Glutamatergic neuron (in vitro differentiated cells): Measurements from ENCODE around the gene OTOS. TPM values are rescaled to one million over a fixed set of nuclear protein-coding genes. Genes with fewer than 3 reads are reported as not detected.

Experiments
- DNase-seq: peaks from one replicate; pipeline ENCODE4 v3.0.0; 2022
- H3K27ac Mint-ChIP-seq: one replicate; pipeline ENCODE4 v1.8.0; 2020; ENCODE audit warnings: mild to moderate bottlenecking, mixed read lengths, inconsistent platforms; ENCODE audit not compliant: unreplicated experiment
- H3K27me3 Mint-ChIP-seq: one replicate; pipeline ENCODE4 v1.8.0; 2020; ENCODE audit warnings: mild to moderate bottlenecking, moderate library complexity, mixed read lengths, inconsistent platforms; ENCODE audit not compliant: unreplicated experiment
- H3K36me3 Mint-ChIP-seq: one replicate; pipeline ENCODE4 v1.8.0; 2020; ENCODE audit warnings: mild to moderate bottlenecking, mixed read lengths, inconsistent platforms; ENCODE audit not compliant: unreplicated experiment
- H3K4me1 Mint-ChIP-seq: one replicate; pipeline ENCODE4 v1.8.0; 2020; ENCODE audit warnings: mild to moderate bottlenecking, low read depth, mixed read lengths, inconsistent platforms; ENCODE audit not compliant: unreplicated experiment
- H3K4me3 Mint-ChIP-seq: one replicate; pipeline ENCODE4 v1.8.0; 2020; ENCODE audit warnings: mild to moderate bottlenecking, mixed read lengths, inconsistent platforms; ENCODE audit not compliant: unreplicated experiment
- H3K9me3 Mint-ChIP-seq: one replicate; pipeline ENCODE4 v1.8.0; 2020; ENCODE audit warnings: mild to moderate bottlenecking, moderate library complexity, mixed read lengths, inconsistent platforms; ENCODE audit not compliant: unreplicated experiment
- total RNA-seq: library from RNA; stranded (reverse); fragmentation: NEBNext Ultra II Directional; extraction: Animal tissue kit (Norgen Biotek cat#: 25700); gene quantifications from one replicate; pipeline ENCODE4 v1.2.1, GENCODE V29; 2021; ENCODE audit not compliant: unreplicated experiment
- TF ChIP-seq, protein P1 (sequence below): fragments of 200-600 bp; sonication (generic); IDR thresholded peaks from one replicate; pipeline ENCODE4 v1.5.0; 2021; ENCODE audit not compliant: partially characterized antibody, unreplicated experiment

Gene OTOS
- total RNA-seq, 1 donor from 2014 or later, result not detected

DNA sequence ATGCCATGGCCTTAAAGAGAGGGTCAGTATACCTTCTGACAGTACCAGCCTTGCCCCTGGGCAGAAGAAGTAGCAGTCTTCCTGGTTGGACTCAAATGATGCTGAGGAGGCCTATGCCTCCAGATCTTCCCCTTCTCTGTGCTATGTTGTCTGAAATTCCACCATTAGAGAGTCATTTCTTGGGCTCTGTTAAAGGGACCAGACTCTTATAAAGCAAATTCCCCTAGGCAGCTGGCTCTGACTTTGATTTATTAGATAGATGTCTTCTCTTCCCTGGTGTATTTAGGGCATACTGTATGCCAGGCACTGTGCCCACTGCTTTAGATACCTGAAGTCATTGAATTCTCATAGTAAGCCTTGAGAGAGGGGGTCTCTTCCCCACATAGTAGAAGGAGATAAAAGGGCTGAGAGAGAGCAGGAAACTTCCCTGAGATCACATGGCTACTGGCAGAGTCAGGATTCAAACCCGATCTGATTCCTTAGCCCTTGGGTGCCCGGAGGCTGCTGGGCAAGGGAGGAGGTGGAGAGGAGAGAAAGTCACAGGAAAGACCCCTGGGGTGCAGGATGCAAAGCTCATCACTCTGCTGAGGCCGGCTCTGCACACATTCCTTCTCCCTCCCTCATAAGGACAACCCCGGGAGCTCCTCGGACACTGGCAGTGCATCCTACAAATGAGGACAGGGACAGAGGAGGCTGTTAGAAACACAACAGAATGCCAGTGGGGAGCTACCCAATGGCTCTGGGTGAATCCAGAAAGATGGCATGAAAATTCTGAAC, 27.4 kb downstream of the OTOS start:
- H3K27me3 Mint-ChIP-seq, result peaks cover 8% of the 10 kb centered on the region
- H3K4me1 Mint-ChIP-seq, result peaks cover 12% of the 10 kb centered on the region
- peaks cover 8% of the 10 kb centered on the region for H3K9me3 Mint-ChIP-seq
- no peak for DNase-seq
- no peak overlapping the region for H3K4me3 Mint-ChIP-seq
- peaks cover 22% of the 10 kb centered on the region for H3K36me3 Mint-ChIP-seq
- TF ChIP-seq, protein P1, sequence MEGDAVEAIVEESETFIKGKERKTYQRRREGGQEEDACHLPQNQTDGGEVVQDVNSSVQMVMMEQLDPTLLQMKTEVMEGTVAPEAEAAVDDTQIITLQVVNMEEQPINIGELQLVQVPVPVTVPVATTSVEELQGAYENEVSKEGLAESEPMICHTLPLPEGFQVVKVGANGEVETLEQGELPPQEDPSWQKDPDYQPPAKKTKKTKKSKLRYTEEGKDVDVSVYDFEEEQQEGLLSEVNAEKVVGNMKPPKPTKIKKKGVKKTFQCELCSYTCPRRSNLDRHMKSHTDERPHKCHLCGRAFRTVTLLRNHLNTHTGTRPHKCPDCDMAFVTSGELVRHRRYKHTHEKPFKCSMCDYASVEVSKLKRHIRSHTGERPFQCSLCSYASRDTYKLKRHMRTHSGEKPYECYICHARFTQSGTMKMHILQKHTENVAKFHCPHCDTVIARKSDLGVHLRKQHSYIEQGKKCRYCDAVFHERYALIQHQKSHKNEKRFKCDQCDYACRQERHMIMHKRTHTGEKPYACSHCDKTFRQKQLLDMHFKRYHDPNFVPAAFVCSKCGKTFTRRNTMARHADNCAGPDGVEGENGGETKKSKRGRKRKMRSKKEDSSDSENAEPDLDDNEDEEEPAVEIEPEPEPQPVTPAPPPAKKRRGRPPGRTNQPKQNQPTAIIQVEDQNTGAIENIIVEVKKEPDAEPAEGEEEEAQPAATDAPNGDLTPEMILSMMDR, result no peak
- no peak overlapping the region for H3K27ac Mint-ChIP-seq

DNA sequence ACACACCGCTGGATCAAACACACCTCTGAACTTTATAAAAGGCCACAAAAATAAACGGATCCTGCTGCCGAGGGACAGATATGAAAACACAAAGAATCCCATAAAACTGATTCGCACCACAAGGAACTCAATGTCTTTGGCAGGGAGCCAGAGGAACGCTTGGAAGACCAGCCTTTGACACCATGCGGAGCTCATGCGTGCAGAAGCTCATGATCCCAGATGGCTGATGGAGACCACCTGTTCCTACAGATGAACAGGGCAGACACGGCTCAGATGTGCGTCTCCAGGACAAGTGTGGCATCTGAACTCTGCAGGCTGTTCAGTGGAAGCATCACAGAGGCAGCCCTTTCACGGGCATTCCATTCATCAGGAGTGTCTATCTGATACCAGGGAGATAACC, 29.2 kb downstream of the OTOS start:
- Mint-ChIP-seq H3K9me3 (peaks cover 8% of the 10 kb centered on the region), H3K4me1 (peaks cover 12% of the 10 kb centered on the region), H3K36me3 (peaks cover 21% of the 10 kb centered on the region), H3K27me3 (peaks cover 8% of the 10 kb centered on the region), H3K27ac (peak overlapping the region; percentile 76), H3K4me3 (peak overlapping the region; percentile 70)
- no peak for DNase-seq
- TF ChIP-seq, protein P1, result no peak

DNA sequence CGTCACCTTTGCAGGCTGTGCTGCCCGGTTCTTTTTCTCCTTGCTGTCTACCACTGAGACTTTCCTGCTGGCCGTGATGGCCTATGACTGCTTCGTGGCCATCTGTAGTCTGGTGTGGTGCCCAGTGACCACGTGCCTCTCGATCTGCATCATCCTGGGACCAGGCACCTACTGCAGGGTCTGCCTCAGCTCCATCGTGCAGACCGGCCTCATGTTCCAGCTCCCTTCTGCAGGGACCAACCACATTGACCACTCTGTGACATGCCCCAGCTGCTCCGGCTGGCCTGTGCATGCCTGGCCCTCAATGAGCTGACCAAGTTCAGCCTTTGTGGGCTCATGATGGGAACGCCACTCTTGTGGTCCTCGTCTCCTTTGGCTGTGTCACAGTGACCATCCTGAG, 31.1 kb downstream of the OTOS start:
- Mint-ChIP-seq H3K27me3 (peaks cover 8% of the 10 kb centered on the region), H3K36me3 (peaks cover 17% of the 10 kb centered on the region), H3K9me3 (peaks cover 8% of the 10 kb centered on the region), H3K27ac (no peak overlapping the region), H3K4me1 (peaks cover 12% of the 10 kb centered on the region), H3K4me3 (no peak overlapping the region)
- no peak for DNase-seq
- TF ChIP-seq, protein P1, result no peak

DNA sequence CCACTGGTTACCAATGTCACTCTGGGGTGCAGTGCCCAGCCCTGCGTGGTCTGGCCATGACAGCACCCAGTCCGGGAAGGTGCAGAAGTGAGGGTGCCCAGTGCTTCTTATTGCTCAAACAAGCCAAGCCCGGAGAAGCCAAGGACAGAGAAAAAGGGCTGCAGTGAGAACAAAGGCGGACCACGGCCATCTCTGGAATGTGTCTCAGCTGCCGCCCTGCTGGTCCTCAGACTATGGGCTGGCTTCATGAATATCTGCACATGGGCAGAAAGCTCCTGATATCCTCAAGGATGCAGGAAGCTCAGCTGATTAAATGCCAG, 33.0 kb downstream of the OTOS start:
- no peak overlapping the region for H3K27ac Mint-ChIP-seq
- TF ChIP-seq, protein P1, result no peak
- peaks cover 8% of the 10 kb centered on the region for H3K9me3 Mint-ChIP-seq
- H3K4me3 Mint-ChIP-seq, result no peak overlapping the region
- peaks cover 12% of the 10 kb centered on the region for H3K4me1 Mint-ChIP-seq
- H3K27me3 Mint-ChIP-seq, result peaks cover 8% of the 10 kb centered on the region
- peaks cover 17% of the 10 kb centered on the region for H3K36me3 Mint-ChIP-seq
- no peak for DNase-seq

DNA sequence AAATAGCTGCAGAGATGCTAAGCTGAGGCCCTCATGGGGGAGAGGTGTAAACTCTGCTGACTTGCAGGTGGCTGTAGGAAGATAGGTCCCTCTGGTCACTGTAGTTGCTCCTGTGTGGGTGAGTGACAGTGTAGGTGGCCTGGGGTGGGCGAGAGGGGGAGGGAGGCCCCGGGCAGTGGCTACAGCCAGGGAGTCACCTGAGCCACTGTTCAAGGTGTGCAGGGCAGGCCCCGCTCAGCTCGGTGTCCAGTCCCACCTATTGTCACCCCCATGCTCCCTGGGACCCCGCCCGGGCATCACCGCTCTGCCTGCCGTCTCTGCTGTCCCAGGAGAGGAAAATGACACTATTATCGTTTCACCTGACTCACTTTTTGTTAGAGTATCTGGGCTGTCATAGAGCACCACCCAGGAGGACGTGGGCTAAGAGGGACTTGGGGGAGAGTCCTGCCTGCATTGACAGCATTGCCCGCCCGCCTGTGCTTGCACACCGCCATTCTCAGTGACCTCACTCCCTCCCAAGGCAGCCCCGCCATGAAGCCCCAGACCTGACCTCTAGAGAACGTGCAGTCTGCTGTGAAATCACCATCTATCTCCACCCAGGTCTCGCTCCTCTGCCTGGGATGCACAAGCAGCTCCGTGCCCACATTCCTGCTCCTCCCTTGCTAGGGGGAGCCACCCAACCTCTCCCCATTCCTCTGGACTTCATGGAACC, 33.5 kb downstream of the OTOS start:
- peaks cover 8% of the 10 kb centered on the region for H3K9me3 Mint-ChIP-seq
- peaks cover 12% of the 10 kb centered on the region for H3K36me3 Mint-ChIP-seq
- peaks cover 12% of the 10 kb centered on the region for H3K4me1 Mint-ChIP-seq
- DNase-seq, result no peak
- TF ChIP-seq, protein P1, result no peak
- no peak overlapping the region for H3K4me3 Mint-ChIP-seq
- H3K27me3 Mint-ChIP-seq, result peaks cover 8% of the 10 kb centered on the region
- H3K27ac Mint-ChIP-seq, result no peak overlapping the region
